ENCODE data around the gene EFCAB13. TPM values are rescaled to one million over a fixed set of nuclear protein-coding genes. Genes with fewer than 3 reads are reported as not detected.

EFCAB13 gene
- total RNA-seq, 1 donor = 6.9 TPM

- DNase-seq (ENCODE audit: insufficient read length, low spot score, missing footprints) = no peak
- no peak overlapping the region for H2AFZ ChIP-seq (ENCODE audit: low read length)
- peaks cover 16% of the 10 kb centered on the region for H3K4me1 ChIP-seq (ENCODE audit: insufficient read depth, low read length)
- TF ChIP-seq CTCF (IDR thresholded peaks at IDR 0.05; ENCODE audit: extremely low read depth, low read depth, low read length) = no peak
- no peaks in the 10 kb centered on the region for H3K79me2 ChIP-seq (ENCODE audit: insufficient read depth, low read length)
- H3K36me3 ChIP-seq (ENCODE audit: insufficient read depth, low read length) = peaks cover 28% of the 10 kb centered on the region
- H3K27ac ChIP-seq (ENCODE audit: low read depth, low read length) = no peak overlapping the region
- H3K4me2 ChIP-seq (ENCODE audit: insufficient read depth, low read length) = no peak overlapping the region
- no peaks in the 10 kb centered on the region for H3K9me3 ChIP-seq (ENCODE audit: low read depth, low read length)
- H3K4me3 ChIP-seq (ENCODE audit: insufficient read depth, low read length) = no peak overlapping the region
- H4K20me1 ChIP-seq (ENCODE audit: insufficient read depth, low read length) = no peaks in the 10 kb centered on the region
- no peaks in the 10 kb centered on the region for H3K27me3 ChIP-seq (ENCODE audit: insufficient read depth, low read length)
Measured at GRCh38 chr17:47298712-47299111, 25.0 kb upstream of the EFCAB13 start.

DNA sequence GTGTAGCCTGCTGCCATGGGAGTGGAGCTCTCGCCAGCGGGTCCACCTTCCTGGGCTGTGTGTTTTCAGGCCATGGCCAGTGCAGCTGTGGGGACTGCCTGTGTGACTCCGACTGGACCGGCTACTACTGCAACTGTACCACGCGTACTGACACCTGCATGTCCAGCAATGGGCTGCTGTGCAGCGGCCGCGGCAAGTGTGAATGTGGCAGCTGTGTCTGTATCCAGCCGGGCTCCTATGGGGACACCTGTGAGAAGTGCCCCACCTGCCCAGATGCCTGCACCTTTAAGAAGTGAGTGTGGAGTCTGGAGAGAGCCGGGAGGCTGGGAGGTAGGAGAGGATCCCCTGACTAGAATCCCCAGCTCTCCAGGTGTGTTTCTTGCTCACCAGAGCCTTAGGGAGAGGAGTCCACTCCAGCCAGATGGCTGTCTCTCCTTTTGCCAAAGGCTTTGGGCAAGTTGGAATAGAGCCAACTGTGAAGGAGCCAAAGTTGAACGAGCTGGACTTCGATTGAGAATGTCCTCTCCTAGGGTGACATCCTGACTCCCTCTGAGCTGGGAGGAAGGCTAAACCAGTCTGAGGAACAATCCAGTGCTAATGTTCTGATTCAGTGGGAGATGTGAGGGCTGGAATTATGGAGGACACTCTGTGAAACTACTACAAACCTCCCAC is 24.4 kb upstream of the EFCAB13 start:
- peaks cover 28% of the 10 kb centered on the region for H3K36me3 ChIP-seq (ENCODE audit: insufficient read depth, low read length)
- H3K4me1 ChIP-seq (ENCODE audit: insufficient read depth, low read length) = peaks cover 10% of the 10 kb centered on the region
- TF ChIP-seq CTCF (IDR thresholded peaks at IDR 0.05; ENCODE audit: extremely low read depth, low read depth, low read length) = no peak
- no peak overlapping the region for H2AFZ ChIP-seq (ENCODE audit: low read length)
- DNase-seq (ENCODE audit: insufficient read length, low spot score, missing footprints) = no peak
- H3K27me3 ChIP-seq (ENCODE audit: insufficient read depth, low read length) = no peaks in the 10 kb centered on the region
- no peak overlapping the region for H3K27ac ChIP-seq (ENCODE audit: low read depth, low read length)
- no peaks in the 10 kb centered on the region for H4K20me1 ChIP-seq (ENCODE audit: insufficient read depth, low read length)
- H3K9me3 ChIP-seq (ENCODE audit: low read depth, low read length) = no peaks in the 10 kb centered on the region
- H3K4me3 ChIP-seq (ENCODE audit: insufficient read depth, low read length) = no peak overlapping the region
- H3K4me2 ChIP-seq (ENCODE audit: insufficient read depth, low read length) = no peak overlapping the region
- H3K79me2 ChIP-seq (ENCODE audit: insufficient read depth, low read length) = no peaks in the 10 kb centered on the region

DNA sequence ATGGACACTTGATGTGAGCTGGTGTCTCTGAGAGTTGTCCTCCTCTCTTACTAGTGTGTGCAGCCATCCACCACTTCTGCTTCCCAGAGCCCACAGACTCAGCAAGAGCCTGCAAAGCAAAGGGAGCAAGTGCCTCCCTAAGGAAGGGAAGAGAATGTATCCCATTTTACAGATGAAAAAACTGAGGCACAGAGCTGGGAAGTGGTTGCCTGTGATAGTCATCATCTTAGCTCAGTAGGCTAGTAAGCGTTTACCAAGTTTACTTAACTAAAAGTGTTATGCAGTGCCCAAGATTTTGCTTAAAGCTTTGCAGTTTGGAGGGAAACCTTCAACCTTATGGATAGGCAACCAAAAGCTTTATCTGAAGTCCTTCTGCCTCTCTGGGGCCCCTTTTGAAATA is 23.0 kb upstream of the EFCAB13 start:
- Histone ChIP-seq H3K27ac (ENCODE audit: low read depth, low read length) (no peak overlapping the region), H3K36me3 (ENCODE audit: insufficient read depth, low read length) (peaks cover 31% of the 10 kb centered on the region), H3K4me2 (ENCODE audit: insufficient read depth, low read length) (no peak overlapping the region), H3K79me2 (ENCODE audit: insufficient read depth, low read length) (no peaks in the 10 kb centered on the region), H3K9me3 (ENCODE audit: low read depth, low read length) (no peaks in the 10 kb centered on the region), H3K4me1 (ENCODE audit: insufficient read depth, low read length) (peaks cover 10% of the 10 kb centered on the region), H3K4me3 (ENCODE audit: insufficient read depth, low read length) (no peak overlapping the region), H2AFZ (ENCODE audit: low read length) (no peak overlapping the region), H3K27me3 (ENCODE audit: insufficient read depth, low read length) (no peaks in the 10 kb centered on the region), H4K20me1 (ENCODE audit: insufficient read depth, low read length) (no peaks in the 10 kb centered on the region)
- TF ChIP-seq CTCF (IDR thresholded peaks at IDR 0.05; ENCODE audit: extremely low read depth, low read depth, low read length) = no peak
- DNase-seq (ENCODE audit: insufficient read length, low spot score, missing footprints) = no peak

DNA sequence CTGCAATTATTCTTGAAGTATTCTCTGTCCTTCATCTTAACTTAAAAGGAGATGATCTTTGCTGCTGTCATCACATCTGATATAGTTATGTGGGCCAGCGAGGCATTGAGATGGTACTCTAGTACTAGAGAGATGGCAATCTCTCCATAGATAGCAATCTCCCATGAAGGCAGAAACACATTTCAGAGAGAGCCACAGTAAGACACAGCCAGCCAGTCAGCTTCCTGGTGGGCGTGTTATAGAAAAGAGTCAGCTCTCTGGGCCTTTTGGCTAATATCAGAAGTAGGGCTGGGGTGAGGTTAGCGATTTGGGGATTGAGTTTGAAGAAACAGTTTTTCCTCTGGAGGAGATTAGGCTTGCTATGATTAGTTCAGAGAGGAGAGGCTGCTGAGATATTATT is 22.6 kb upstream of the EFCAB13 start:
- Histone ChIP-seq H4K20me1 (ENCODE audit: insufficient read depth, low read length) (no peaks in the 10 kb centered on the region), H3K27ac (ENCODE audit: low read depth, low read length) (no peak overlapping the region), H3K9me3 (ENCODE audit: low read depth, low read length) (no peaks in the 10 kb centered on the region), H2AFZ (ENCODE audit: low read length) (no peak overlapping the region), H3K27me3 (ENCODE audit: insufficient read depth, low read length) (no peaks in the 10 kb centered on the region), H3K79me2 (ENCODE audit: insufficient read depth, low read length) (no peaks in the 10 kb centered on the region), H3K36me3 (ENCODE audit: insufficient read depth, low read length) (peaks cover 31% of the 10 kb centered on the region), H3K4me3 (ENCODE audit: insufficient read depth, low read length) (no peak overlapping the region), H3K4me2 (ENCODE audit: insufficient read depth, low read length) (no peak overlapping the region), H3K4me1 (ENCODE audit: insufficient read depth, low read length) (peaks cover 15% of the 10 kb centered on the region)
- no peak for TF ChIP-seq CTCF (IDR thresholded peaks at IDR 0.05; ENCODE audit: extremely low read depth, low read depth, low read length)
- no peak for DNase-seq (ENCODE audit: insufficient read length, low spot score, missing footprints)
